H1 (cell line): ENCODE data around the gene AKIRIN2. TPM values are rescaled to one million over a fixed set of nuclear protein-coding genes. Genes with fewer than 3 reads are reported as not detected.

ENCODE experiments used
- ASH2L ChIP-seq: fragments of 200-600, 300-600 bp; sonication (generic); IDR thresholded peaks from one replicate; pipeline ENCODE4 v1.7.1; 2017; ENCODE audit warnings: low read length
- CTBP2 ChIP-seq: IDR thresholded peaks from 2 replicates; pipeline ENCODE4 v1.7.0; 2011; ENCODE audit warnings: borderline replicate concordance, mild to moderate bottlenecking, moderate library complexity, mixed read lengths, low read length; ENCODE audit not compliant: insufficient read depth, insufficient read length
- EGR1 ChIP-seq: IDR thresholded peaks from 2 replicates; pipeline ENCODE4 v1.6.1; 2011; ENCODE audit warnings: low read depth, low read length, borderline replicate concordance
- GTF2F1 ChIP-seq: IDR thresholded peaks from 2 replicates; pipeline ENCODE4 v1.6.1; 2012; ENCODE audit warnings: low read depth, low read length, improper control_type of control experiment, borderline replicate concordance
- RFX5 ChIP-seq: IDR thresholded peaks from 2 replicates; pipeline ENCODE4 v1.6.1; 2011; ENCODE audit warnings: low read depth, low read length, improper control_type of control experiment, borderline replicate concordance
- RNF2 ChIP-seq: fragments of 200-900, 300-1000 bp; sonication (generic); IDR thresholded peaks from 2 replicates; pipeline ENCODE4 v1.7.1; 2016; ENCODE audit warnings: borderline replicate concordance, low read depth, mild to moderate bottlenecking, antibody characterized with exemption, low read length; ENCODE audit not compliant: poor library complexity, severe bottlenecking; ENCODE audit errors: missing control alignments
- SP1 ChIP-seq: IDR thresholded peaks from 2 replicates; pipeline ENCODE4 v1.6.1; 2011; ENCODE audit warnings: low read depth, low read length
- SP4 ChIP-seq: IDR thresholded peaks from 2 replicates; pipeline ENCODE4 v1.6.1; 2012; ENCODE audit warnings: low read length, inconsistent platforms
- TAF7 ChIP-seq: optimal IDR thresholded peaks from 2 replicates; pipeline ENCODE3; 2011; ENCODE audit warnings: low read depth, mild to moderate bottlenecking, inconsistent platforms, low read length, moderate library complexity, borderline replicate concordance
- TBP ChIP-seq: IDR thresholded peaks from 2 replicates; pipeline ENCODE4 v1.6.1; 2011; ENCODE audit warnings: low read depth, low read length, improper control_type of control experiment
- TCF12 ChIP-seq: IDR thresholded peaks from 2 replicates; pipeline ENCODE4 v1.6.1; 2011; ENCODE audit warnings: low read depth, mild to moderate bottlenecking, low read length
- TEAD4 ChIP-seq: IDR thresholded peaks from 2 replicates; pipeline ENCODE4 v1.6.1; 2012; ENCODE audit warnings: low read depth, low read length, inconsistent platforms, mixed read lengths
- polyA plus RNA-seq, 7 experiments: library from polyadenylated mRNA; depleted of rRNA in 3 of 7; stranded (reverse) in 5 of 7; unstranded in 2 of 7; fragments of >200 nt in 5 of 7; fragments of 200-250 nt in 2 of 7; gene quantifications; 1 replicate in 5 of 7; 2 replicates in 1 of 7; 4 replicates in 1 of 7; pipeline versions ENCODE4 v1.2.1 to v1.2.3, GENCODE V29; 2011 to 2013; ENCODE audit warnings: missing spikeins in 2 of 7, mixed read lengths in 2 of 7
- total RNA-seq: library from RNA; stranded (reverse); fragmentation: NEBNext Ultra II Directional; extraction: Animal tissue kit (Norgen Biotek cat#: 25700); gene quantifications from 2 replicates; pipeline ENCODE4 v1.2.1, GENCODE V29; 2021
- TF ChIP-seq, protein P1 (sequence below): fragments of 300-600 bp; sonication (generic); IDR thresholded peaks from 2 replicates; pipeline ENCODE4 v1.7.1; 2012; ENCODE audit warnings: low read length, moderate library complexity, mild to moderate bottlenecking, inconsistent platforms; ENCODE audit not compliant: insufficient replicate concordance

The AKIRIN2 gene
- total and polyA plus RNA-seq, 2 of the 8 experiments (the other 6 are each of a cell fraction or from before 2014, with no cell fraction given): 35.6 to 75.3 TPM

DNA sequence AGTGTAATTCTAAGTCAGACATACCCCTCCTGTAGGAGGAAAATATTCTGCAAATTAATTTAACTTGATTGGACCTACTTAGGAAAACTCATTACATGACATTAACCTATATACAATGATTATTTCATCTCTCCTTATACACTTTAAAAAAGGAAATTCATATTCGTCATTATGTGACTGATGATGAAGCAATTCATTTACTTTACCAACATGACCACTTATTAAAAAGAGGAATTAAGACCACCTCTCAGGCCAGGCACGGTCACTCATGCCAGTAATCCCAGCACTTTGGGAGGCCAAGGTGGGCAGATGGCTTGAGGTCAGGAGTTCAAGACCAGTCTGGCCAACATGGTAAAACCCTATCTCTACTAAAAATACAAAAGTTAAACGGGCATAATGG, 11.6 kb downstream of the AKIRIN2 start (continued):
- TF ChIP-seq, protein P1, sequence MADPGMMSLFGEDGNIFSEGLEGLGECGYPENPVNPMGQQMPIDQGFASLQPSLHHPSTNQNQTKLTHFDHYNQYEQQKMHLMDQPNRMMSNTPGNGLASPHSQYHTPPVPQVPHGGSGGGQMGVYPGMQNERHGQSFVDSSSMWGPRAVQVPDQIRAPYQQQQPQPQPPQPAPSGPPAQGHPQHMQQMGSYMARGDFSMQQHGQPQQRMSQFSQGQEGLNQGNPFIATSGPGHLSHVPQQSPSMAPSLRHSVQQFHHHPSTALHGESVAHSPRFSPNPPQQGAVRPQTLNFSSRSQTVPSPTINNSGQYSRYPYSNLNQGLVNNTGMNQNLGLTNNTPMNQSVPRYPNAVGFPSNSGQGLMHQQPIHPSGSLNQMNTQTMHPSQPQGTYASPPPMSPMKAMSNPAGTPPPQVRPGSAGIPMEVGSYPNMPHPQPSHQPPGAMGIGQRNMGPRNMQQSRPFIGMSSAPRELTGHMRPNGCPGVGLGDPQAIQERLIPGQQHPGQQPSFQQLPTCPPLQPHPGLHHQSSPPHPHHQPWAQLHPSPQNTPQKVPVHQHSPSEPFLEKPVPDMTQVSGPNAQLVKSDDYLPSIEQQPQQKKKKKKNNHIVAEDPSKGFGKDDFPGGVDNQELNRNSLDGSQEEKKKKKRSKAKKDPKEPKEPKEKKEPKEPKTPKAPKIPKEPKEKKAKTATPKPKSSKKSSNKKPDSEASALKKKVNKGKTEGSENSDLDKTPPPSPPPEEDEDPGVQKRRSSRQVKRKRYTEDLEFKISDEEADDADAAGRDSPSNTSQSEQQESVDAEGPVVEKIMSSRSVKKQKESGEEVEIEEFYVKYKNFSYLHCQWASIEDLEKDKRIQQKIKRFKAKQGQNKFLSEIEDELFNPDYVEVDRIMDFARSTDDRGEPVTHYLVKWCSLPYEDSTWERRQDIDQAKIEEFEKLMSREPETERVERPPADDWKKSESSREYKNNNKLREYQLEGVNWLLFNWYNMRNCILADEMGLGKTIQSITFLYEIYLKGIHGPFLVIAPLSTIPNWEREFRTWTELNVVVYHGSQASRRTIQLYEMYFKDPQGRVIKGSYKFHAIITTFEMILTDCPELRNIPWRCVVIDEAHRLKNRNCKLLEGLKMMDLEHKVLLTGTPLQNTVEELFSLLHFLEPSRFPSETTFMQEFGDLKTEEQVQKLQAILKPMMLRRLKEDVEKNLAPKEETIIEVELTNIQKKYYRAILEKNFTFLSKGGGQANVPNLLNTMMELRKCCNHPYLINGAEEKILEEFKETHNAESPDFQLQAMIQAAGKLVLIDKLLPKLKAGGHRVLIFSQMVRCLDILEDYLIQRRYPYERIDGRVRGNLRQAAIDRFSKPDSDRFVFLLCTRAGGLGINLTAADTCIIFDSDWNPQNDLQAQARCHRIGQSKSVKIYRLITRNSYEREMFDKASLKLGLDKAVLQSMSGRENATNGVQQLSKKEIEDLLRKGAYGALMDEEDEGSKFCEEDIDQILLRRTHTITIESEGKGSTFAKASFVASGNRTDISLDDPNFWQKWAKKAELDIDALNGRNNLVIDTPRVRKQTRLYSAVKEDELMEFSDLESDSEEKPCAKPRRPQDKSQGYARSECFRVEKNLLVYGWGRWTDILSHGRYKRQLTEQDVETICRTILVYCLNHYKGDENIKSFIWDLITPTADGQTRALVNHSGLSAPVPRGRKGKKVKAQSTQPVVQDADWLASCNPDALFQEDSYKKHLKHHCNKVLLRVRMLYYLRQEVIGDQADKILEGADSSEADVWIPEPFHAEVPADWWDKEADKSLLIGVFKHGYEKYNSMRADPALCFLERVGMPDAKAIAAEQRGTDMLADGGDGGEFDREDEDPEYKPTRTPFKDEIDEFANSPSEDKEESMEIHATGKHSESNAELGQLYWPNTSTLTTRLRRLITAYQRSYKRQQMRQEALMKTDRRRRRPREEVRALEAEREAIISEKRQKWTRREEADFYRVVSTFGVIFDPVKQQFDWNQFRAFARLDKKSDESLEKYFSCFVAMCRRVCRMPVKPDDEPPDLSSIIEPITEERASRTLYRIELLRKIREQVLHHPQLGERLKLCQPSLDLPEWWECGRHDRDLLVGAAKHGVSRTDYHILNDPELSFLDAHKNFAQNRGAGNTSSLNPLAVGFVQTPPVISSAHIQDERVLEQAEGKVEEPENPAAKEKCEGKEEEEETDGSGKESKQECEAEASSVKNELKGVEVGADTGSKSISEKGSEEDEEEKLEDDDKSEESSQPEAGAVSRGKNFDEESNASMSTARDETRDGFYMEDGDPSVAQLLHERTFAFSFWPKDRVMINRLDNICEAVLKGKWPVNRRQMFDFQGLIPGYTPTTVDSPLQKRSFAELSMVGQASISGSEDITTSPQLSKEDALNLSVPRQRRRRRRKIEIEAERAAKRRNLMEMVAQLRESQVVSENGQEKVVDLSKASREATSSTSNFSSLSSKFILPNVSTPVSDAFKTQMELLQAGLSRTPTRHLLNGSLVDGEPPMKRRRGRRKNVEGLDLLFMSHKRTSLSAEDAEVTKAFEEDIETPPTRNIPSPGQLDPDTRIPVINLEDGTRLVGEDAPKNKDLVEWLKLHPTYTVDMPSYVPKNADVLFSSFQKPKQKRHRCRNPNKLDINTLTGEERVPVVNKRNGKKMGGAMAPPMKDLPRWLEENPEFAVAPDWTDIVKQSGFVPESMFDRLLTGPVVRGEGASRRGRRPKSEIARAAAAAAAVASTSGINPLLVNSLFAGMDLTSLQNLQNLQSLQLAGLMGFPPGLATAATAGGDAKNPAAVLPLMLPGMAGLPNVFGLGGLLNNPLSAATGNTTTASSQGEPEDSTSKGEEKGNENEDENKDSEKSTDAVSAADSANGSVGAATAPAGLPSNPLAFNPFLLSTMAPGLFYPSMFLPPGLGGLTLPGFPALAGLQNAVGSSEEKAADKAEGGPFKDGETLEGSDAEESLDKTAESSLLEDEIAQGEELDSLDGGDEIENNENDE: no peak
- TF ChIP-seq TAF7: no peak
- TF ChIP-seq SP4: no peak
- no peak for TF ChIP-seq CTBP2
- no peak for TF ChIP-seq GTF2F1
- no peak for TF ChIP-seq TBP
- no peak for TF ChIP-seq TCF12
- TF ChIP-seq RNF2: no peak
- no peak for TF ChIP-seq RFX5
- TF ChIP-seq EGR1: no peak
- no peak for TF ChIP-seq TEAD4
- TF ChIP-seq SP1: no peak
- no peak for TF ChIP-seq ASH2L
